Neuronal stem cell (in vitro differentiated cells): ENCODE results near the gene PARP15.

Experiments
- DNase-seq: peaks from one replicate; pipeline ENCODE4 v3.0.0-alpha.2; 2013; ENCODE audit warnings: low spot score
- H2AFZ ChIP-seq: one replicate; pipeline ENCODE4 v1.6.1; 2013; ENCODE audit warnings: mild to moderate bottlenecking, low read length, inconsistent platforms
- H2AK5ac ChIP-seq: 2 replicates; pipeline ENCODE4 v1.6.1; 2013; ENCODE audit warnings: low read depth, mild to moderate bottlenecking, inconsistent platforms, low read length, moderate library complexity, mixed read lengths
- H2BK120ac ChIP-seq: 2 replicates; pipeline ENCODE4 v1.6.1; 2013; ENCODE audit warnings: low read depth, mild to moderate bottlenecking, inconsistent platforms, low read length, moderate library complexity, mixed read lengths
- H2BK12ac ChIP-seq: one replicate; pipeline ENCODE4 v1.6.1; 2013; ENCODE audit warnings: low read length, inconsistent platforms
- H2BK15ac ChIP-seq: 2 replicates; pipeline ENCODE4 v1.6.1; 2013; ENCODE audit warnings: mild to moderate bottlenecking, low read length, inconsistent platforms, mixed read lengths
- H2BK5ac ChIP-seq: one replicate; pipeline ENCODE4 v1.6.1; 2013; ENCODE audit warnings: inconsistent platforms, mild to moderate bottlenecking, low read length, moderate library complexity
- H3K14ac ChIP-seq: one replicate; pipeline ENCODE4 v1.6.1; 2013; ENCODE audit warnings: low read length, inconsistent platforms
- H3K18ac ChIP-seq: 2 replicates; pipeline ENCODE4 v1.6.1; 2013; ENCODE audit warnings: low read length, inconsistent platforms
- H3K23ac ChIP-seq: 2 replicates; pipeline ENCODE4 v1.6.1; 2013; ENCODE audit warnings: low read depth, mild to moderate bottlenecking, mixed read lengths, low read length, inconsistent platforms; ENCODE audit not compliant: poor library complexity
- H3K27ac ChIP-seq: replicated peaks from 3 replicates; pipeline ENCODE4 v1.5.1; 2013; ENCODE audit warnings: low read length, inconsistent platforms
- H3K27me3 ChIP-seq, 3 experiments: 2 replicates each; pipeline ENCODE4 v1.6.1; 2013; ENCODE audit warnings: low read length in 3 of 3, mild to moderate bottlenecking in 2 of 3, inconsistent platforms in 1 of 3, low read depth in 1 of 3, mixed read lengths in 1 of 3, moderate library complexity in 1 of 3; ENCODE audit not compliant: control insufficient read depth in 3 of 3, insufficient read depth in 3 of 3
- H3K36me3 ChIP-seq, 2 donors: replicated peaks in 1 of 2; 2 replicates each; pipeline ENCODE4 v1.6.1; 2013; ENCODE audit warnings: low read length in 2 of 2; ENCODE audit not compliant: control insufficient read depth in 2 of 2, insufficient read depth in 2 of 2
- H3K4ac ChIP-seq: 2 replicates; pipeline ENCODE4 v1.6.1; 2013; ENCODE audit warnings: inconsistent platforms, mild to moderate bottlenecking, low read length, moderate library complexity
- H3K4me1 ChIP-seq, 2 donors: 1 replicate in 1 of 2; 2 replicates in 1 of 2; pipeline ENCODE4 v1.6.1; 2013; ENCODE audit warnings: low read length in 2 of 2, low read depth in 1 of 2; ENCODE audit not compliant: control insufficient read depth in 2 of 2, insufficient read depth in 1 of 2
- H3K4me2 ChIP-seq: one replicate; pipeline ENCODE4 v1.6.1; 2013; ENCODE audit warnings: mild to moderate bottlenecking, low read length, inconsistent platforms; ENCODE audit not compliant: insufficient read depth, poor library complexity, severe bottlenecking
- H3K4me3 ChIP-seq, 2 donors: 2 replicates each; pipeline ENCODE4 v1.5.1; 2013; ENCODE audit warnings: low read length in 2 of 2, mild to moderate bottlenecking in 2 of 2, inconsistent platforms in 1 of 2, moderate library complexity in 1 of 2
- H3K79me1 ChIP-seq: one replicate; pipeline ENCODE4 v1.6.1; 2013; ENCODE audit warnings: low read depth, mild to moderate bottlenecking, inconsistent platforms, low read length, moderate library complexity
- H3K9ac ChIP-seq: one replicate; pipeline ENCODE4 v1.6.1; 2013; ENCODE audit warnings: mild to moderate bottlenecking, low read depth, low read length, inconsistent platforms; ENCODE audit not compliant: poor library complexity
- H3K9me3 ChIP-seq, 2 donors: replicated peaks in 1 of 2; 2 replicates each; pipeline versions ENCODE3 to v1.6.1; 2013; ENCODE audit warnings: low read length in 2 of 2, mild to moderate bottlenecking in 2 of 2, inconsistent platforms in 1 of 2, low read depth in 1 of 2, mixed read lengths in 1 of 2, moderate library complexity in 1 of 2; ENCODE audit not compliant: control insufficient read depth in 2 of 2, insufficient read depth in 1 of 2
- H4K8ac ChIP-seq: one replicate; pipeline ENCODE4 v1.6.1; 2013; ENCODE audit warnings: low read depth, mild to moderate bottlenecking, inconsistent platforms, low read length, moderate library complexity
- H4K91ac ChIP-seq: one replicate; pipeline ENCODE4 v1.6.1; 2013; ENCODE audit warnings: low read length, low read depth, mild to moderate bottlenecking, inconsistent platforms; ENCODE audit not compliant: poor library complexity
- WGBS, 2 donors: extraction: QIAGEN DNeasy Blood & Tissue Kit; methylation state at CpG; one replicate each; pipeline ENCODE4 v1.1.7; 2013; ENCODE audit warnings: missing lambda C conversion rate in 2 of 2, mixed read lengths in 1 of 2; ENCODE audit not compliant: insufficient read length in 2 of 2, insufficient replicate concordance in 1 of 2; ENCODE audit errors: extremely low coverage in 2 of 2; 5-methylcytosine and 5-hydroxymethylcytosine counted together

PARP15 gene

GRCh38 chr3:122636697-122637096 lies 59.2 kb downstream of the PARP15 start:
- WGBS, 2 donors, result no CpG with 5 or more reads among the region's 3 CpGs
- Histone ChIP-seq H2AK5ac (no peak overlapping the region), H2AFZ (no peak overlapping the region), H3K36me3 (no peaks in the 10 kb centered on the region), H3K4me3 (no peak overlapping the region), H3K27ac (no peak overlapping the region), H2BK15ac (no peak overlapping the region), H3K4me1 (no peaks in the 10 kb centered on the region), H2BK12ac (no peak overlapping the region), H3K18ac (no peak overlapping the region), H4K91ac (no peak overlapping the region), H3K4ac (no peak overlapping the region), H4K8ac (no peak overlapping the region), H3K9ac (no peak overlapping the region), H2BK120ac (no peak overlapping the region), H2BK5ac (no peak overlapping the region), H3K27me3 (peaks cover 0 to 27% (median 0%) of the 10 kb centered on the region in 3 experiments), H3K79me1 (no peaks in the 10 kb centered on the region), H3K9me3 (no peaks in the 10 kb centered on the region), H3K4me2 (no peak overlapping the region), H3K14ac (no peak overlapping the region), H3K23ac (no peak overlapping the region)
- no peak for DNase-seq

GRCh38 chr3:122640437-122640999 lies 63.1 kb downstream of the PARP15 start:
- Histone ChIP-seq H3K4me2 (no peak overlapping the region), H3K4me1 (no peaks in the 10 kb centered on the region), H4K8ac (no peak overlapping the region), H4K91ac (no peak overlapping the region), H2AFZ (no peak overlapping the region), H3K14ac (no peak overlapping the region), H2BK12ac (no peak overlapping the region), H3K79me1 (no peaks in the 10 kb centered on the region), H3K18ac (no peak overlapping the region), H2AK5ac (no peak overlapping the region), H3K27ac (no peak overlapping the region), H3K9ac (no peak overlapping the region), H3K4ac (no peak overlapping the region), H3K27me3 (peaks cover 0 to 6% (median 0%) of the 10 kb centered on the region in 3 experiments), H3K9me3 (no peaks in the 10 kb centered on the region), H3K23ac (no peak overlapping the region), H2BK120ac (no peak overlapping the region), H3K36me3 (no peaks in the 10 kb centered on the region), H2BK5ac (no peak overlapping the region), H3K4me3 (no peak overlapping the region), H2BK15ac (no peak overlapping the region)
- no peak for DNase-seq

GRCh38 chr3:122642935-122643334 lies 65.5 kb downstream of the PARP15 start:
- no CpG with 5 or more reads among the region's 2 CpGs for WGBS, 2 donors
- Histone ChIP-seq H3K79me1 (no peaks in the 10 kb centered on the region), H3K14ac (no peak overlapping the region), H3K9me3 (no peaks in the 10 kb centered on the region), H3K4me1 (no peaks in the 10 kb centered on the region), H2BK120ac (no peak overlapping the region), H3K4me2 (no peak overlapping the region), H3K4me3 (no peak overlapping the region), H4K91ac (no peak overlapping the region), H2BK5ac (no peak overlapping the region), H3K18ac (no peak overlapping the region), H3K36me3 (no peaks in the 10 kb centered on the region), H4K8ac (no peak overlapping the region), H2BK12ac (no peak overlapping the region), H2BK15ac (no peak overlapping the region), H3K9ac (no peak overlapping the region), H2AFZ (no peak overlapping the region), H3K4ac (no peak overlapping the region), H3K27me3 (peaks cover 0 to 14% (median 0%) of the 10 kb centered on the region in 3 experiments), H3K23ac (no peak overlapping the region), H3K27ac (no peak overlapping the region), H2AK5ac (no peak overlapping the region)
- no peak for DNase-seq

- no peak overlapping the region for H2BK12ac ChIP-seq
- H2AFZ ChIP-seq, result peak overlapping the region; percentile 51
- no peak overlapping the region for H3K4ac ChIP-seq
- H3K4me3 ChIP-seq, result no peak overlapping the region
- no peak overlapping the region for H4K8ac ChIP-seq
- H3K27me3 ChIP-seq, result peaks cover 0 to 14% (median 0%) of the 10 kb centered on the region in 3 experiments
- no peaks in the 10 kb centered on the region for H3K4me1 ChIP-seq
- no peak overlapping the region for H3K18ac ChIP-seq
- H3K27ac ChIP-seq, result no peak overlapping the region
- H3K4me2 ChIP-seq, result no peak overlapping the region
- H3K79me1 ChIP-seq, result no peaks in the 10 kb centered on the region
- no peak overlapping the region for H3K23ac ChIP-seq
- WGBS, 2 donors, result no CpG with 5 or more reads among the region's 5 CpGs
- no peak overlapping the region for H2BK5ac ChIP-seq
- no peak overlapping the region for H2AK5ac ChIP-seq
- DNase-seq, result no peak
- no peaks in the 10 kb centered on the region for H3K36me3 ChIP-seq
- no peak overlapping the region for H3K14ac ChIP-seq
- H3K9ac ChIP-seq, result no peak overlapping the region
- H3K9me3 ChIP-seq, result no peaks in the 10 kb centered on the region
- H2BK120ac ChIP-seq, result no peak overlapping the region
- H4K91ac ChIP-seq, result no peak overlapping the region
- no peak overlapping the region for H2BK15ac ChIP-seq
Observed at GRCh38 chr3:122646146-122646988, 68.9 kb downstream of the PARP15 start.
